Upper lobe of left lung (tissue), 6 donors: Measurements from ENCODE around the gene SLC35E4. TPM values are rescaled to one million over a fixed set of nuclear protein-coding genes. Genes with fewer than 3 reads are reported as not detected.

ENCODE experiments used
- ATAC-seq, 2 donors: fragments of 200-7000 bp; cut with Tn5 transposase; one replicate each; pipeline ENCODE4 v1.9.1; 2022; ENCODE audit warnings: mild to moderate bottlenecking in 2 of 2, moderate library complexity in 2 of 2; ENCODE audit not compliant: low FRiP score in 2 of 2
- DNase-seq, 2 donors: peaks; one replicate each; pipeline ENCODE4 v3.0.0-alpha.2; 2019 to 2020
- H3K27ac ChIP-seq, 4 donors: fragments of 200-600 bp; sonication (generic); one replicate each; pipeline ENCODE4 v1.5.1; 2016 to 2019
- H3K27me3 ChIP-seq, 4 donors: fragments of 200-600 bp; sonication (generic); one replicate each; pipeline ENCODE4 v1.5.1; 2017 to 2019
- H3K36me3 ChIP-seq, 4 donors: fragments of 200-600 bp; sonication (generic); one replicate each; pipeline ENCODE4 v1.5.1; 2016 to 2019
- H3K4me1 ChIP-seq, 4 donors: fragments of 200-600 bp; sonication (generic); one replicate each; pipeline ENCODE4 v1.5.1; 2018 to 2019
- H3K4me3 ChIP-seq, 4 donors: fragments of 200-600 bp; sonication (generic); one replicate each; pipeline ENCODE4 v1.5.1; 2017 to 2019; ENCODE audit warnings: mild to moderate bottlenecking in 2 of 4, moderate library complexity in 1 of 4
- H3K9me3 ChIP-seq, 4 donors: fragments of 200-600 bp; sonication (generic); one replicate each; pipeline ENCODE4 v1.5.1; 2018 to 2019
- CTCF ChIP-seq, 6 experiments: fragments of 450-650 bp in 4 of 6; fragments of 200-600 bp in 2 of 6; sonication (generic) in 2 of 6; IDR thresholded peaks; one replicate each; pipeline ENCODE4 v1.5.1; 2016 to 2019; ENCODE audit warnings: antibody characterized with exemption in 6 of 6
- EP300 ChIP-seq, 4 donors: sonication (generic); formaldehyde crosslinking; IDR thresholded peaks; one replicate each; pipeline ENCODE4 v1.5.1; 2017; ENCODE audit warnings: antibody characterized with exemption in 4 of 4, control low read depth in 2 of 4
- POLR2A ChIP-seq, 4 donors: fragments of 450-650 bp; IDR thresholded peaks; one replicate each; pipeline ENCODE4 v1.5.1; 2016 to 2017; ENCODE audit warnings: antibody characterized with exemption in 4 of 4, mild to moderate bottlenecking in 2 of 4
- POLR2AphosphoS5 ChIP-seq, 2 donors: sonication (generic); formaldehyde crosslinking; IDR thresholded peaks; one replicate each; pipeline ENCODE4 v1.5.1; 2017; ENCODE audit warnings: antibody characterized with exemption in 2 of 2
- WGBS, 2 donors: methylation state at CpG; one replicate each; pipeline ENCODE4 v1.1.5; 2017 to 2018; 5-methylcytosine and 5-hydroxymethylcytosine counted together
- total RNA-seq, 6 donors: library from RNA; depleted of rRNA in 4 of 6; stranded (reverse); fragments of >200 nt in 4 of 6; gene quantifications; one replicate each; pipeline versions ENCODE4 v1.1.0 to v1.2.1, GENCODE V29; 2016 to 2021
- donor health status: DM: no; HTN: no; CAD: no; lungs with moderate emphysema.
- donor health status: DM: no; HTN: yes; CAD: no; lungs with severe emphysema.

Gene SLC35E4
- total RNA-seq, 6 donors from 2014 or later: 1.3 to 14.7 (median 5.8) TPM

- TF ChIP-seq POLR2A (IDR thresholded peaks at IDR 0.05) (no peak), EP300 (IDR thresholded peaks at IDR 0.05) (no peak), CTCF (IDR thresholded peaks at IDR 0.05) (no peak), POLR2AphosphoS5 (IDR thresholded peaks at IDR 0.05) (no peak)
- Histone ChIP-seq H3K4me3 (no peak overlapping the region), H3K27ac (no peak overlapping the region), H3K4me1 (peaks cover 5 to 17% (median 14%) of the 10 kb centered on the region in 4 donors), H3K9me3 (no peaks in the 10 kb centered on the region), H3K36me3 (no peaks in the 10 kb centered on the region), H3K27me3 (no peaks in the 10 kb centered on the region)
- DNase-seq (no peak), ATAC-seq (no peak)
- 63 to 76% methylated on average over 1 of the region's 1 CpG for WGBS, 2 donors
Observed at GRCh38 chr22:30691204-30691603, 55.6 kb downstream of the SLC35E4 start.

- H3K36me3 ChIP-seq: no peaks in the 10 kb centered on the region
- no peaks in the 10 kb centered on the region for H3K27me3 ChIP-seq
- H3K9me3 ChIP-seq: no peaks in the 10 kb centered on the region
- H3K27ac ChIP-seq: peak overlapping the region in 3 of 4 donors; percentile 70 to 77 (median 71)
- TF ChIP-seq CTCF (IDR thresholded peaks at IDR 0.05) (peak in 1 of 6 experiments; percentile 22), POLR2A (IDR thresholded peaks at IDR 0.05) (no peak)
- peak overlapping the region; percentile 43 to 65 (median 56) for H3K4me3 ChIP-seq
- H3K4me1 ChIP-seq: peaks cover 5 to 17% (median 14%) of the 10 kb centered on the region in 4 donors
- WGBS, 2 donors: 0 to 1% methylated on average over 5 to 30 of the region's 38 CpGs
- ATAC-seq (peak; percentile 66 to 69), DNase-seq (peak; percentile 62 to 87)
Observed at GRCh38 chr22:30694171-30694639, 58.6 kb downstream of the SLC35E4 start.

GRCh38 chr22:30694640-30695350 is 59.2 kb downstream of the SLC35E4 start, which contains the start of gene OSBP2:
OSBP2 (plus strand) TSS chr22:30694874; CDS start chr22:30694910, 36 bp downstream.
- no peaks in the 10 kb centered on the region for H3K36me3 ChIP-seq
- peak within 1 kb of the TSS; percentile 43 to 67 (median 58) for H3K4me3 ChIP-seq
- H3K9me3 ChIP-seq: no peaks in the 10 kb centered on the region
- H3K27ac ChIP-seq: peak within 1 kb of the TSS in 3 of 4 donors; percentile 70 to 77 (median 71)
- TF ChIP-seq POLR2A (IDR thresholded peaks at IDR 0.05): peak in 1 of 4 donors; percentile 9
- TF ChIP-seq CTCF (IDR thresholded peaks at IDR 0.05): no peak
- 8% methylated on average over 21 of the region's 88 CpGs; no CpG with 5 or more reads in 1 of the 2 donors for WGBS, 2 donors
- DNase-seq (peak; percentile 31 to 91), ATAC-seq (peak; percentile 31 to 75)
- peaks cover 5 to 17% (median 14%) of the 10 kb centered on the region in 4 donors for H3K4me1 ChIP-seq
- no peaks in the 10 kb centered on the region for H3K27me3 ChIP-seq

GRCh38 chr22:30695351-30695851 is 59.8 kb downstream of the SLC35E4 start:
- 58 to 76% methylated on average over 9 to 15 of the region's 15 CpGs for WGBS, 2 donors
- peak; percentile 30 to 52 for ATAC-seq
- peak overlapping the region in 1 of 4 donors; percentile 62 for H3K27ac ChIP-seq

More at GRCh38 chr22:30695351-30695851, 59.8 kb downstream of the SLC35E4 start:
- no peaks in the 10 kb centered on the region for H3K27me3 ChIP-seq
- no peaks in the 10 kb centered on the region for H3K36me3 ChIP-seq
- DNase-seq: peak; percentile 41 to 85
- TF ChIP-seq POLR2AphosphoS5 (IDR thresholded peaks at IDR 0.05) (no peak), EP300 (IDR thresholded peaks at IDR 0.05) (no peak), CTCF (IDR thresholded peaks at IDR 0.05) (no peak), POLR2A (IDR thresholded peaks at IDR 0.05) (no peak)
- peak overlapping the region in 3 of 4 donors; percentile 52 to 67 (median 65) for H3K4me3 ChIP-seq
- H3K9me3 ChIP-seq: no peaks in the 10 kb centered on the region
- H3K4me1 ChIP-seq: peaks cover 5 to 17% (median 14%) of the 10 kb centered on the region in 4 donors
